ENCODE data around the gene CDYL.

The CDYL gene

GRCh38 chr6:4774715-4775493, 1.3 kb upstream of the CDYL start:
- DNase-seq, result no peak

GRCh38 chr6:4775494-4776130, 592 bp upstream of the CDYL start:
- DNase-seq, result no peak

- no peak for DNase-seq
These were observed 539 bp downstream of the CDYL start for GRCh38 chr6:4776493-4777393.

GRCh38 chr6:4777394-4777935, 1.3 kb downstream of the CDYL start:
- no peak for DNase-seq

- DNase-seq, result no peak
These were observed 1.9 kb downstream of the CDYL start for GRCh38 chr6:4778086-4778485.

- no peak for DNase-seq
These were observed 4.2 kb downstream of the CDYL start for GRCh38 chr6:4780360-4780812.

GRCh38 chr6:4781426-4781825, 5.2 kb downstream of the CDYL start:
- no peak for DNase-seq

GRCh38 chr6:4781967-4782575, 5.9 kb downstream of the CDYL start:
- DNase-seq, result peak; percentile 86

- no peak for DNase-seq
These were observed 10.8 kb downstream of the CDYL start for GRCh38 chr6:4786996-4787395.

- DNase-seq, result no peak
These were observed 12.3 kb downstream of the CDYL start for GRCh38 chr6:4788482-4788881.

GRCh38 chr6:4788953-4789584, 12.9 kb downstream of the CDYL start:
- no peak for DNase-seq

GRCh38 chr6:4790158-4790899, 14.1 kb downstream of the CDYL start:
- no peak for DNase-seq

- no peak for DNase-seq
These were observed 18.0 kb downstream of the CDYL start for GRCh38 chr6:4794140-4794707.

GRCh38 chr6:4797587-4797986, 21.4 kb downstream of the CDYL start:
- DNase-seq, result no peak

GRCh38 chr6:4799912-4800311, 23.7 kb downstream of the CDYL start:
- DNase-seq, result no peak

GRCh38 chr6:4800662-4801061, 24.5 kb downstream of the CDYL start:
- no peak for DNase-seq

GRCh38 chr6:4801491-4802110, 25.4 kb downstream of the CDYL start:
- no peak for DNase-seq

GRCh38 chr6:4802312-4802935, 26.2 kb downstream of the CDYL start:
- DNase-seq, result no peak

GRCh38 chr6:4803343-4803744, 27.1 kb downstream of the CDYL start:
- no peak for DNase-seq

GRCh38 chr6:4804095-4804494, 27.9 kb downstream of the CDYL start:
- no peak for DNase-seq

Data from kidney glomerular epithelial cell (primary cell).